Ovary (tissue), 3 donors: Measurements from ENCODE around the gene ANO3.

Experiments
- POLR2A ChIP-seq: fragments of 450-650 bp; IDR thresholded peaks from one replicate; pipeline ENCODE4 v1.6.1; 2017; ENCODE audit warnings: antibody characterized with exemption, mild to moderate bottlenecking, moderate library complexity
- TF ChIP-seq, protein P1 (sequence below), 3 donors: fragments of 450-650 bp in 2 of 3; fragments of 200-600 bp in 1 of 3; IDR thresholded peaks; one replicate each; pipeline versions ENCODE4 v1.5.1 to v1.8.0; 2016 to 2022; ENCODE audit warnings: antibody characterized with exemption in 3 of 3, mild to moderate bottlenecking in 1 of 3
- donor health status: DM: no; HTN: no; CAD: no.

DNA sequence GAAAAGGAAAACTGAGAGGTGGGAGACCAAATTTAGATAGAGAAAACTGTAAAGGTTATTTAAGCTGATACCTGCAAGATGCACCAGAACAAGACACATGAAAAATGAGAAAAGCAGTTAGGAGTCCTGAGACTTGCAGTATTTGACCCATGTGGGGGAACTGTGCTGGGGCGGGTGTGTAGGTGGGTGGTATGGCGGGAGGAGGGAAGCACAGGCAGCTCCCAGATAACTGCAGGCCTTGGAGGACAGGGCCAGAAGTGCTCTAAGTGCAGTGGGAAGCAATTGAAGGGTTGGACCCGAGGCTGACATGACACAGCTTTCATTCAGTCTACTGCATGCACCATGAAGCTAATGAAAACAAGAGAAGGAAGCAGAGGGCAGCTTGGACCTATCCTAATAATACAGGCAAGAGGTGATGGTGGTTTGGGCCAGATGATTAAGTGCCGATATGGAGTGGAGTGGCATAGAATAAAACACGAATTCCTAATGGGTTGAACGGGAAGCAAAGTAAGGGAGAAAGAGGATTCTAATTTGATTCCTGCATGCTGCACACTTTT, 48.0 kb upstream of the ANO3 start:
- TF ChIP-seq, protein P1, sequence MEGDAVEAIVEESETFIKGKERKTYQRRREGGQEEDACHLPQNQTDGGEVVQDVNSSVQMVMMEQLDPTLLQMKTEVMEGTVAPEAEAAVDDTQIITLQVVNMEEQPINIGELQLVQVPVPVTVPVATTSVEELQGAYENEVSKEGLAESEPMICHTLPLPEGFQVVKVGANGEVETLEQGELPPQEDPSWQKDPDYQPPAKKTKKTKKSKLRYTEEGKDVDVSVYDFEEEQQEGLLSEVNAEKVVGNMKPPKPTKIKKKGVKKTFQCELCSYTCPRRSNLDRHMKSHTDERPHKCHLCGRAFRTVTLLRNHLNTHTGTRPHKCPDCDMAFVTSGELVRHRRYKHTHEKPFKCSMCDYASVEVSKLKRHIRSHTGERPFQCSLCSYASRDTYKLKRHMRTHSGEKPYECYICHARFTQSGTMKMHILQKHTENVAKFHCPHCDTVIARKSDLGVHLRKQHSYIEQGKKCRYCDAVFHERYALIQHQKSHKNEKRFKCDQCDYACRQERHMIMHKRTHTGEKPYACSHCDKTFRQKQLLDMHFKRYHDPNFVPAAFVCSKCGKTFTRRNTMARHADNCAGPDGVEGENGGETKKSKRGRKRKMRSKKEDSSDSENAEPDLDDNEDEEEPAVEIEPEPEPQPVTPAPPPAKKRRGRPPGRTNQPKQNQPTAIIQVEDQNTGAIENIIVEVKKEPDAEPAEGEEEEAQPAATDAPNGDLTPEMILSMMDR (IDR thresholded peaks at IDR 0.05), result no peak
- no peak for TF ChIP-seq POLR2A
